SU-DHL-6 (cell line): ENCODE results near the gene SPOCK1.

Source experiments
- CTCF ChIP-seq: fragments of 200-600 bp; sonication (generic); IDR thresholded peaks from one replicate; pipeline ENCODE4 v1.5.1; 2017; ENCODE audit warnings: antibody characterized with exemption, mild to moderate bottlenecking, low read length, moderate library complexity; ENCODE audit not compliant: insufficient read depth, poor library complexity, severe bottlenecking
- EZH2phosphoT487 ChIP-seq: fragments of 200-600 bp; sonication (generic), shearing (Covaris generic); conservative IDR thresholded peaks from 2 replicates; pipeline ENCODE4 v1.6.1; 2018; ENCODE audit warnings: mild to moderate bottlenecking, antibody characterized with exemption, low read length, moderate library complexity, mixed read lengths

- no peak for TF ChIP-seq CTCF
- no peak for TF ChIP-seq EZH2phosphoT487
Observed at GRCh38 chr5:137336565-137337120, 162.5 kb downstream of the SPOCK1 start.
